MCF 10A (cell line): ENCODE results near the gene SYCP3. TPM values are rescaled to one million over a fixed set of nuclear protein-coding genes. Genes with fewer than 3 reads are reported as not detected.

Experiments used
- BruUV-seq: library from RNA; stranded (reverse); fragments of 400-500 nt; replicated peaks from 2 replicates; lab custom pipeline; 2021; lab: Mats Ljungman, UMichigan
- CTCF ChIA-PET: fragments of 300-600 bp; sonication (Branson Sonifier 250); formaldehyde crosslinking; extraction: SDS; loops from one replicate; lab custom pipeline; 2021; ENCODE audit warnings: antibody characterized with exemption, inconsistent platforms; lab: Yijun Ruan, JAX
- POLR2A ChIA-PET: fragments of 300-600, 350-650 bp; sonication (Branson Sonifier 250); formaldehyde crosslinking; extraction: SDS; loops from one replicate; lab custom pipeline; 2020; ENCODE audit warnings: antibody characterized with exemption, inconsistent platforms; lab: Yijun Ruan, JAX
- DNase-seq: peaks from one replicate; pipeline ENCODE4 v3.0.0-alpha.2; 2018; ENCODE audit not compliant: unreplicated experiment
- H3K27ac Mint-ChIP-seq: one replicate; pipeline ENCODE4 v1.8.0; 2022; ENCODE audit warnings: mild to moderate bottlenecking, low read depth, mixed read lengths; ENCODE audit not compliant: unreplicated experiment
- H3K27me3 Mint-ChIP-seq: one replicate; pipeline ENCODE4 v1.8.0; 2022; ENCODE audit warnings: mixed read lengths; ENCODE audit not compliant: insufficient read depth, unreplicated experiment
- H3K36me3 Mint-ChIP-seq: one replicate; pipeline ENCODE4 v1.8.0; 2022; ENCODE audit warnings: mild to moderate bottlenecking, moderate library complexity, mixed read lengths; ENCODE audit not compliant: insufficient read depth, unreplicated experiment
- H3K4me1 Mint-ChIP-seq: one replicate; pipeline ENCODE4 v1.8.0; 2022; ENCODE audit warnings: mixed read lengths; ENCODE audit not compliant: insufficient read depth, unreplicated experiment
- H3K4me3 Mint-ChIP-seq: one replicate; pipeline ENCODE4 v1.8.0; 2022; ENCODE audit warnings: mild to moderate bottlenecking, moderate library complexity, mixed read lengths; ENCODE audit not compliant: unreplicated experiment
- H3K9me3 Mint-ChIP-seq: one replicate; pipeline ENCODE4 v1.8.0; 2022; ENCODE audit warnings: mixed read lengths; ENCODE audit not compliant: unreplicated experiment
- CTCF ChIP-seq: fragments of 200-600 bp; IDR thresholded peaks from one replicate; pipeline ENCODE4 v1.8.0; 2022; ENCODE audit warnings: antibody characterized with exemption, mild to moderate bottlenecking; ENCODE audit not compliant: unreplicated experiment
- intact Hi-C: fragments of 100-400 bp; cut with micrococcal nuclease; formaldehyde crosslinking; loops from 2 replicates; pipeline ENCODE4 v1.14.1; 2022
- total RNA-seq: library from RNA; stranded (reverse); gene quantifications from 2 replicates; pipeline ENCODE4 v1.2.3, GENCODE V29; 2022

SYCP3 gene
- total RNA-seq, 1 experiment from 2014 or later, result not detected

DNA sequence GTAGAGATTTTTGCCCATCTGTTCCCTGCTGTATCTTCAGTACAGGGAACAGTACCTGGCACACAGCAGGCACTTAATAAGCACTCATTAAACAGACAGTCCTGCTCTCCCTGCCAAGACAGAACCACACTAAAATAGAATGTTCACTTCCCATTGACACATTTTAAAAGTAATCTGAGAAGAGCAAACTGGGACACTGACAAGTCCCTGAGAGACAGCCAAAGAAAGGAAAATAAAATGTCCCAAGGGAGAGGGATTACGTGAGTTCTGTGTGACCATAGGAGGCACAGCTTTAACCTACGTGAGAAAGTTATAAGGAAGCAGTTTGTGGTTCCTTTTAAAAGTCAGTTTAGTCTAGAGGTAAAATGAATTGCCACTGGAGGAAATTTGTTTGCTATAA is 43.9 kb upstream of the SYCP3 start:
- Mint-ChIP-seq H3K27ac (no peak overlapping the region), H3K4me3 (no peak overlapping the region), H3K9me3 (no peaks in the 10 kb centered on the region), H3K27me3 (no peaks in the 10 kb centered on the region), H3K36me3 (peaks cover 7% of the 10 kb centered on the region), H3K4me1 (no peaks in the 10 kb centered on the region)
- ChIA-PET CTCF (interaction anchor here (0.6 to 2.4 kb wide), 7 partner anchors 9 to 285 kb away, joined by 3 to 13 read pairs (median 3); no protein-coding TSS in a partner anchor), POLR2A (no interaction called here)
- no peak for DNase-seq
- intact Hi-C loops, result no loop called here
- no peak for TF ChIP-seq CTCF
- no TSS peak for BruUV-seq

DNA sequence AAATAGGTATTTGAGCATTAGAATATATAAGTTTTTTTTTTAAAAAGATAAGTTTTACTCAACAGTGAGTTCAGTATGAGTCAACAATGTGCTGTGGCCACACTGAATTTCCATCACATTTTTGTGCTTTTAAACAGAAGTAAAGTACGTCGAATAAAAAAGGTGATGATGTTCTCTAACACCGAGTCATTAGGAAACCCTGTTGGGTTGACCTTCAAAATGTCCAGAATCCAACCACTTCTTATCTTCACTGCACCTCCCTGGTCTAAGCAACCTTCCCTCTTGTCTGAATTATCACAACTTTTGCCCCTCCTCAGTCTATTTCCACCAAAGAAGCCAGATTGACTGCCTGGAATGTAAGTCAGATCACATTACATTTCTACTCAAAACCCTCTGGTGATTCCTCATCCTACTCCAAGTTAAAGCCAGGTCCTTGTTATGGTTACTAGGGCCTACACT is 43.0 kb upstream of the SYCP3 start:
- H3K27me3 Mint-ChIP-seq, result no peaks in the 10 kb centered on the region
- CTCF ChIA-PET, result interaction anchor here (1.7 to 4.2 kb wide), 3 partner anchors 10 to 48 kb away, joined by 11 to 24 read pairs (median 19); partner anchors contain the start of gene GNPTAB
- TF ChIP-seq CTCF, result no peak

DNA sequence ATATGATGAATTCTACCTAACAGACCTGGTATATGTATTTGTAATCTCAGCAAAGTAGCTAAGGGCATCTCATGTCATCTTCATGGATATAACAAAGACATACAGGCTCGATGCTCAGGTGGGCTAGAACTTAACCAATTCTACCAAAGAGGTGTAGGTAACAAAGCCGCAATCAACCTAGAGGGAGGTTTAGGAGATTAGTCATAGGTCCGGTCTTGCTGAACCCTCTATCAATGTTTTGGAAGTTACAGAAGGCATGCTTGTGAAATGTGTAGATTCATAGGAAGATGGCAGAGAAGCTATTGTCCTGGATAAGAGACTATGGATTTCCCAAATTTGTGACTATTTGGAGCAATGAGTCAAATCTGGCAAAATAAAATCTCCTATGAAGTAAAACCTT is 42.6 kb upstream of the SYCP3 start:
- peaks cover 7% of the 10 kb centered on the region for H3K36me3 Mint-ChIP-seq
- POLR2A ChIA-PET, result interaction anchor here (0.7 to 0.8 kb wide), 2 partner anchors 43 to 262 kb away, joined by 3 to 5 read pairs; no protein-coding TSS in a partner anchor
- CTCF ChIA-PET, result interaction anchor here (1.7 to 4.2 kb wide), 3 partner anchors 9 to 48 kb away, joined by 11 to 24 read pairs (median 19); partner anchors contain the start of gene GNPTAB

More for the DNA sequence above, 43.0 kb upstream of the SYCP3 start:
- POLR2A ChIA-PET, result interaction anchor here (0.7 to 0.8 kb wide), 2 partner anchors 43 to 262 kb away, joined by 3 to 5 read pairs; no protein-coding TSS in a partner anchor
- BruUV-seq, result no TSS peak
- Mint-ChIP-seq H3K4me1 (no peaks in the 10 kb centered on the region), H3K27ac (no peak overlapping the region), H3K36me3 (peaks cover 7% of the 10 kb centered on the region), H3K9me3 (no peaks in the 10 kb centered on the region), H3K4me3 (no peak overlapping the region)
- intact Hi-C loops, result no loop called here
- no peak for DNase-seq

GRCh38 chr12:101780599-101780998 is 41.3 kb upstream of the SYCP3 start:
- Mint-ChIP-seq H3K4me3 (no peak overlapping the region), H3K9me3 (no peaks in the 10 kb centered on the region), H3K27me3 (no peaks in the 10 kb centered on the region), H3K27ac (no peak overlapping the region), H3K36me3 (peaks cover 7% of the 10 kb centered on the region), H3K4me1 (no peaks in the 10 kb centered on the region)
- no peak for DNase-seq
- TF ChIP-seq CTCF, result no peak
- ChIA-PET CTCF (interaction anchor here (0.8 to 4.2 kb wide), 6 partner anchors 8 to 58 kb away, joined by 3 to 24 read pairs (median 10); partner anchors contain the start of gene GNPTAB), POLR2A (no interaction called here)
- no TSS peak for BruUV-seq
- intact Hi-C loops, result no loop called here

More for the DNA sequence above, 42.6 kb upstream of the SYCP3 start:
- H3K9me3 Mint-ChIP-seq, result no peaks in the 10 kb centered on the region
- H3K27ac Mint-ChIP-seq, result no peak overlapping the region
- no peak for DNase-seq
- no TSS peak for BruUV-seq
- no peak for TF ChIP-seq CTCF
- H3K27me3 Mint-ChIP-seq, result no peaks in the 10 kb centered on the region
- H3K4me3 Mint-ChIP-seq, result no peak overlapping the region
- no peaks in the 10 kb centered on the region for H3K4me1 Mint-ChIP-seq
- intact Hi-C loops, result no loop called here
